ENCODE results near the gene ALDH16A1. TPM values are rescaled to one million over a fixed set of nuclear protein-coding genes. Genes with fewer than 3 reads are reported as not detected.

Gene ALDH16A1
- total RNA-seq, 1 donor = 26.4 TPM

GRCh38 chr19:49481020-49481683 lies 28.1 kb downstream of the ALDH16A1 start:
- Histone ChIP-seq H3K9me3 (ENCODE audit: low read depth, low read length) (no peaks in the 10 kb centered on the region), H3K79me2 (ENCODE audit: insufficient read depth, low read length) (no peaks in the 10 kb centered on the region), H3K4me2 (ENCODE audit: insufficient read depth, low read length) (no peak overlapping the region), H3K27ac (ENCODE audit: low read depth, low read length) (no peak overlapping the region), H3K36me3 (ENCODE audit: insufficient read depth, low read length) (no peaks in the 10 kb centered on the region), H4K20me1 (ENCODE audit: insufficient read depth, low read length) (no peaks in the 10 kb centered on the region), H2AFZ (ENCODE audit: low read length) (no peak overlapping the region), H3K4me1 (ENCODE audit: insufficient read depth, low read length) (no peaks in the 10 kb centered on the region), H3K27me3 (ENCODE audit: insufficient read depth, low read length) (no peaks in the 10 kb centered on the region), H3K4me3 (ENCODE audit: insufficient read depth, low read length) (no peak overlapping the region)
- peak; percentile 58 for DNase-seq (ENCODE audit: insufficient read length, low spot score, missing footprints)
- no peak for TF ChIP-seq CTCF (IDR thresholded peaks at IDR 0.05; ENCODE audit: extremely low read depth, low read depth, low read length)

- Histone ChIP-seq H2AFZ (ENCODE audit: low read length) (no peak overlapping the region), H3K9me3 (ENCODE audit: low read depth, low read length) (no peaks in the 10 kb centered on the region), H3K79me2 (ENCODE audit: insufficient read depth, low read length) (peaks cover 38% of the 10 kb centered on the region), H3K27me3 (ENCODE audit: insufficient read depth, low read length) (no peaks in the 10 kb centered on the region), H3K4me1 (ENCODE audit: insufficient read depth, low read length) (peaks cover 13% of the 10 kb centered on the region), H3K4me3 (ENCODE audit: insufficient read depth, low read length) (no peak overlapping the region), H3K27ac (ENCODE audit: low read depth, low read length) (no peak overlapping the region), H3K4me2 (ENCODE audit: insufficient read depth, low read length) (no peak overlapping the region), H4K20me1 (ENCODE audit: insufficient read depth, low read length) (peaks cover 37% of the 10 kb centered on the region), H3K36me3 (ENCODE audit: insufficient read depth, low read length) (peaks cover 32% of the 10 kb centered on the region)
- TF ChIP-seq CTCF (IDR thresholded peaks at IDR 0.05; ENCODE audit: extremely low read depth, low read depth, low read length) = no peak
- no peak for DNase-seq (ENCODE audit: insufficient read length, low spot score, missing footprints)
Observed at GRCh38 chr19:49486232-49486631, 33.2 kb downstream of the ALDH16A1 start.

GRCh38 chr19:49486710-49487276 lies 33.8 kb downstream of the ALDH16A1 start:
- Histone ChIP-seq H3K27me3 (ENCODE audit: insufficient read depth, low read length) (no peaks in the 10 kb centered on the region), H3K27ac (ENCODE audit: low read depth, low read length) (peak overlapping the region; percentile 49), H3K4me2 (ENCODE audit: insufficient read depth, low read length) (peak overlapping the region; percentile 49), H4K20me1 (ENCODE audit: insufficient read depth, low read length) (peaks cover 37% of the 10 kb centered on the region), H3K4me1 (ENCODE audit: insufficient read depth, low read length) (peaks cover 13% of the 10 kb centered on the region), H2AFZ (ENCODE audit: low read length) (peak overlapping the region; percentile 96), H3K9me3 (ENCODE audit: low read depth, low read length) (no peaks in the 10 kb centered on the region), H3K36me3 (ENCODE audit: insufficient read depth, low read length) (peaks cover 36% of the 10 kb centered on the region), H3K4me3 (ENCODE audit: insufficient read depth, low read length) (peak overlapping the region; percentile 50), H3K79me2 (ENCODE audit: insufficient read depth, low read length) (peaks cover 38% of the 10 kb centered on the region)
- no peak for DNase-seq (ENCODE audit: insufficient read length, low spot score, missing footprints)
- no peak for TF ChIP-seq CTCF (IDR thresholded peaks at IDR 0.05; ENCODE audit: extremely low read depth, low read depth, low read length)

GRCh38 chr19:49487277-49488045 lies 34.4 kb downstream of the ALDH16A1 start, which contains the start of gene RPL13A:
Gene RPL13A, plus strand, starts transcription at chr19:49487608. Its CDS starts 22 bp downstream, at chr19:49487630.
- Histone ChIP-seq H2AFZ (ENCODE audit: low read length) (peak within 1 kb of the TSS; percentile 96), H3K4me3 (ENCODE audit: insufficient read depth, low read length) (peak within 1 kb of the TSS; percentile 96), H3K27me3 (ENCODE audit: insufficient read depth, low read length) (no peaks in the 10 kb centered on the region), H3K36me3 (ENCODE audit: insufficient read depth, low read length) (peaks cover 43% of the 10 kb centered on the region), H4K20me1 (ENCODE audit: insufficient read depth, low read length) (peaks cover 43% of the 10 kb centered on the region), H3K4me2 (ENCODE audit: insufficient read depth, low read length) (peak within 1 kb of the TSS; percentile 85), H3K9me3 (ENCODE audit: low read depth, low read length) (no peaks in the 10 kb centered on the region), H3K79me2 (ENCODE audit: insufficient read depth, low read length) (peaks cover 38% of the 10 kb centered on the region), H3K4me1 (ENCODE audit: insufficient read depth, low read length) (peaks cover 13% of the 10 kb centered on the region), H3K27ac (ENCODE audit: low read depth, low read length) (peak within 1 kb of the TSS; percentile 87)
- TF ChIP-seq CTCF (IDR thresholded peaks at IDR 0.05; ENCODE audit: extremely low read depth, low read depth, low read length) = no peak
- DNase-seq (ENCODE audit: insufficient read length, low spot score, missing footprints) = peak; percentile 99

All from osteoblast (primary cell).